HG03520 (cell line): ENCODE measurements around the gene ATXN7.
A peak's percentile ranks its signal among the peaks of the same experiment; 100 is the strongest.

Source experiments
- ATAC-seq: cut with Tn5 transposase; IDR thresholded peaks from one replicate; pipeline ENCODE4 v1.9.1; 2021; ENCODE audit warnings: mild to moderate bottlenecking, moderate library complexity; ENCODE audit not compliant: unreplicated experiment

The ATXN7 gene

DNA sequence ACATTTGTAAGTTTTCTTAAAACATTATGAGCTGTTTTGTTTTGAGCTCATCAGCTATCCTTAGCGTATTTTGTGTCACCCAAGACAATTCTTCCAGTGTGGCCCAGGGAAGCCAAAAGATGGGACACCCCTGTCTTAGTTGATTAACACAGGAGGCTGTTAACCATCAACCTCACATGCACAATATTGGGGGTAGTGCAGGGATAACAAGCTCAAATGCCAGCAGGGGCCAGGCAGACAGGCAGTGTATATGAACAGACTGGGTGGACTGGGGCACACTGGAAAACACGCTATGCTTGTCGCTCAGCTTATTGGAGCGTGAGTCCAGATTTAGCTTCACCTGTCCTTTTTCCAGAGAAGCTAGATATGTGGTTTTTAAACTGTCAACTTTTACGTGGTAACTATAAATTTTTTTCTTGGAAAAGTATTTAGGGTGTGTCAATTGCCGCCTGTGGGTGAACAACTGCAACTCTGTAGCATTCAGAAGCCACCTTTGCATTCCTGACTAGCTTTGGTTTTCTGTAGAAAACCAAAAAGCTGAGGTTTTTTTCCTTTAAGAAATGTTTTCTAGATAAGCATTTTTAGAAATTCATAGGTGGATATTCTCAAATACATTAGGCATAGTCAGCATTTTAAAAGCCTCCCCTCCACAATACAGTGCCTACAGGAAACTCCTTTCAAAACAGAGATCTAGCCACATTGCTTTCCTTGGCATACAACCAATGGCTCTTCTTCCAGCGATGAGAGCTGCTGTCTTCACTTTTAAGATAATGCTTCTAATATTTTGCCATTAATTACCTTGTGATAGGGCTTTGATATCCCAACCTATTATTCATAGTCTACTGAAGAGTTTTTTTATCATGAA, 145.1 kb downstream of the ATXN7 start:
- ATAC-seq = no peak

DNA sequence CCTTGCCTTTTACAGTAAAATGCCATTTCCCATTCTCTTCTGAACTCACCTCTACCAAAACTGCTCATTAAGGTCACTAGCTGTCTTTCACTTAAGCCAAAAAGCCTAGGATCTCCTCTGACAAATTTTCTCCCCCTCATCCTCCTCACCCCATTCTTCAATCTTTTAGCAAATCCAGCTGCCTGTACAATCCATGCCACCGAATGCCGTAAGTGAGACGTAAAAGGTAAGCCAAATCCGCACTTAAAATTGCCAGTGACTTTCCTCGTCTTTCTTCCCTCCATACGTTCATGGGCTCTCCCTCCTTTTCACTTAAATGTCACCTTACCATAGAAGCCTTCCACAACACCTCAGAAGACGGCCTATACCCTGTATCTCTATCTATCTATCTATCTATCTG, 145.9 kb downstream of the ATXN7 start:
- no peak for ATAC-seq

DNA sequence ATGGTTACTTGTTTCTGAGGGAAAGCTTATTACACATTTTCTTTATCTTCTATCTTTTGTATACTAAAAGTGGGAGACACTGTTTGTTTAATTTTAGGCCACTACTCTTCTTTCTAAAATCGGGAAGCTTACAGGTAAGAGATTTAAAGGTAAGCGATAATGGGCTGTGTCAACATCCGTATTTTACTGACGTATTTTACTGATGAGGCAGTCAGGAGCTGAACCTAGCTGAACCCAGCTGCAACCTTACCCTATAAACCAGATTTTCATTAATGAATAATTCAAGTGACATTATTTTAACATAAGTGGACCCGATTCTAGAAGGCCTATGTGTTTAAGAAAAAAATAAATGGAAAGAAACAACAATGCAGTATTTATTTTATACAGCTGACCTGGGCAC, 146.5 kb downstream of the ATXN7 start:
- no peak for ATAC-seq

DNA sequence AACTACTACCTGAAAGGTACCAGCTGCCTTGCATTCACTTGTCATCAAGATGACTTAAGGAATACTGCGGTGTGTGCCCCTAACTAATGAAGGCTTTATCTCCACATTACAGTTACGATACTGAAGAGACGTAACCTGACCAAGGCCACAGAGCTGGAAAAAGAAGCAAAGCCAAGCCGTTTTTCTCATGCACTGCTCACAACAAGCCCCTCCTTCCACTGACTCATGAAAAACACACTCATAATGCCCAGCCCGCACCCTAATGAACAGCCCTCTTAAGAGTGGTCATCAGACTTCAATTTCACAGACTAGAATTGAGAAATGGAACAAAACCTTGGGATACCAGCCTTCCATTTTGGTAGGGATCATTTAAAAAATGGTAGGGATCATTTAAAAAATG, 148.0 kb downstream of the ATXN7 start:
- ATAC-seq = no peak

DNA sequence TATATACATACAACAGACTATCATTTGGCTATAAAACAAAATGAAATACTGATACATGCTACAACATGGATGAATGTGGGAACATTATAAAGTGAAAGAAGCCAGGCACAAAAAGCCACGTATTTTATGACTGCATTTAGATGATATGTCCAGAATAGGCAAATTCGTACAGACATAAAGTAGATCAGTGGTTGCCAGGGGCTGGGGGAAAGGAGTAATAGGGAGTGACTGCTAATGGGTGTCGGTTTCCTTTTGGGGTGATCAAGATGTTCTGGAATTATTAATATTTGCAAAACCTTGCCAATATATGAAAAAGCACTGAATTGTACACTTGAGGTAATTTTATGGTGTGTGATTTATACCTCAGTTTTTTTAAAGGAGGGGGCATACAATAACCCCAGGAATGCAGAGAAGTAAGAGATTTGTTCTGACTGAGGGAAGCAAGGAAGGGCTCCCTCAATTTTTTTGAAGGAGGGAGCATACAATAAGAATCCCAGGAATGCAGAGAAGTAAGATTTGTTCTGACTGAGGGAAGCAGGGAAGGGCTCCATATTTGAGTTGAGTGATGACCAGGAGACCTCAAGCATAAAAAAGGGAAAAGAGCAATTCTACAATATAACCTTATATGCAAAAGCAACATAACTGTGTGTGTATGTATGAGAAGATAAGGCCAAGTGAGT, 153.4 kb downstream of the ATXN7 start:
- no peak for ATAC-seq

DNA sequence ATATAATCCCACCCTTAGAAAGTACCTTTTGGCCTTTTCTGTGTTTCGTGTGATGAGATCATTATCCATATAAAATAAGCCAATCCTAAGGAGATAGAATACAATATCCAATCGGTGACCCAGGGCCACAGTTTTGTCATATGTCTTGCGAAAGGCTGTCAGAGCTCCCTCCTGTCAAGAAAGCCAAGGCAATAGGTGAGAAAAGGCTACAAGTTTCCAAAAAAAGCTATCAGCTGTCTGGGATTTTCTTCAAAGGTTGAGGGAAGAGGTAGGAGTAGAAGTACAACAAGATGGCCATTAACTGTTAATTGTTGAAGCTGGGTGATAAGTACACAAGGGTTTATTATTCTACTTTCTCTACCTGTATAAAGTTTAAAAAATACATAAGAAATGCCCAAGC, 155.6 kb downstream of the ATXN7 start:
- no peak for ATAC-seq

DNA sequence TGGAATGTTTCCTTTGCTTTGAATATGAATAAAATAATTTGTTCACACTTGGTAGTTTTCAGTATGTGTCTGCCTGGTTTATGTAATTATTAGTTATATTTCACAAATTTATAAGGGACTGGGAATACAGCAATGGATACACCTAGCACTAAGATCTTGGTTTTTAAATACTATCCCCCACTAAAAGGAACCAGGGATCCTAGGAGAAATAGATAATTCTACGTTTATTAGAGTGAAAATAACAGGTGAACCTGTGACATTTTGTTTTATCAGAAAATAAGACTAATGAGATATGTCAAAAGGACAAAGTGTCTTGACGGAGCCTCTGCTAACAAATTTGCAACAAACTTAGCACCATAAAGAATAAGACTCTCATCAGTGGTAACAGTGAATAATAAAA, 156.2 kb downstream of the ATXN7 start:
- no peak for ATAC-seq

DNA sequence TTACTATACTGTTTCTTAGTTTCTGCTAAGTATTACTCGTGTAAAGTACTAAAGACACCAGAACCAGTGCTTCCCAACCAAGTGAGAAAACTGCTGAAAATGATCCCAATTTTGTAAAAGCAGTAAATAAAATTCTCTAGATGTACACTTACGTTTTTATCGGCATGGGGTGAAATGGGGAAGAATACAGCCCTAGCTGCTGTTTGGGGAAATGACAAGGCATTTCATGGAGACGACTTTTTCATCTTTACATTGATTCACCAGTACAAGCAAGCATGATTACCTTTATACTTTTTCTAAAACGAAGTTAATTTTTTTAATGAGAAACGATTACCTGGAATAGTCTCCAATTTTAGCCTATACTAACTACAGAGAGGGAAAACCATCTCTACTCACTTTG, 158.3 kb downstream of the ATXN7 start:
- no peak for ATAC-seq

DNA sequence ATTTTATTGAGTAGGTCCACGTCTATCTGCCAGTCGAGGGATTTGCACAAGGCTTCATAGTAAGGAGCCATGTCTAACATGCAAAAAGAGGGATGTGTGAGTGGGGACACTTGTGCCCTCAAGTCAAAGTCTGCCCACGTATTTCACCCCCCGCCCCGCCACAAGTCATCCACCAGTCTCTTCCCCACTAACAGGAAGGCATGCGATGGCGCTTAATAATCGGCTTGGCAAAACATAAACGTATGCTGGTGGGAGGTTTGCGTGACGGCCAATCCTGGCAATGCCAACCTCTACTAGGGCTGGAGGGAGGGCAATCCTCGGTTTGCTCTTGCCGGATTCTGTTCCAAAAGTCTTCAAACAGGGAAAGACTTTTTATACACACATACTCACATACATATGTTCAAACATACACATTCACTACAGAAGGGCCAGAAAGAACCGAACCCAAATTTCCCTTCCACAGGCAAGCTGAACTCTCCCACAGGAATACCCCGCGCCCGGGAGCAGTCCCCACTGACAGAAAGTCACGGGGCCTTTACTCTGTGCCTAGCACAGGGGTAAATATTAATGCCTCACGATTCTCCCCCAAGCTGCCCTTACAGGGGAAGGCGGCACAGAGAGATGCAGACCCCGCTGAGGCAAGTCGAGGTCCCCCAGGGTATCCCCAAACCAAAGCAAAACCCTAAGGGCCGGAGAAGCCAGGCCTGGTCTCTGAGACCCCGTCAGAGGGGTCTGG, 159.0 kb downstream of the ATXN7 start:
- ATAC-seq = no peak

DNA sequence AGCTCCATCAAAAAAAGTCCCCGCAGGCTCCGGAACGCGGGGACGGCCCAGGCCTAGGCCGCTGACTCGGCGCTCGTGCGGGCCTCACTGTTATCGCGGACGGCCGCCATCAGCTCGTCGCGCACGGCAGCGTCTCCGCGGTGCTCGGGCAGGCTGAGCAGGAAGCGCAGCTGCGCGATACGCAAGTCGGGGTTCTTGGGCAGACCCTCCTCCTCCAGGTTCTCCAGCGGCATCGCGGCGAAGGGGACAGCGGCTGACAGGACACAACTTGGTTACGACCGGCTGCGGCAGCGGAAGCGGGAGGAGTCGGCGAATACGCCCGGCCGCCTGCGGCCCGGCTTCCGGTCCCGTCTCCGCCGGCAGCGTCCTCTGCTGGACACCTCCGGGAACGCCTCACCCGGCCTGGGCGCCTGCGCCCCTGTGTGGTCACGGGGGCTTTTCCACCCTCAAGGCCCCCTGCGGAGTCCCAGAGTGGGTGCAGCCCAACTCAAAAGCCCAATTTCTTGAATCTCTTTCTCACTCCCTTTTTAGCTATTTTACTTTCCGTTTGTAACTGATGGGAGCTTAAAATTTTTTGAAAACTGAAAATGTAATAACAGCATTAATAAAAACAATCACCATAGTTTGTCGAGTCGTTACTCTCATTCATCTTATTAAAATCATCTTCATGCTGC, 159.7 kb downstream of the ATXN7 start, which contains the start of gene PSMD6:
TSS of gene PSMD6 (minus strand) at position 308 of the 674 bp plus-strand sequence. CDS start at position 233, 75 bp downstream.
- ATAC-seq = peak; percentile 97

DNA sequence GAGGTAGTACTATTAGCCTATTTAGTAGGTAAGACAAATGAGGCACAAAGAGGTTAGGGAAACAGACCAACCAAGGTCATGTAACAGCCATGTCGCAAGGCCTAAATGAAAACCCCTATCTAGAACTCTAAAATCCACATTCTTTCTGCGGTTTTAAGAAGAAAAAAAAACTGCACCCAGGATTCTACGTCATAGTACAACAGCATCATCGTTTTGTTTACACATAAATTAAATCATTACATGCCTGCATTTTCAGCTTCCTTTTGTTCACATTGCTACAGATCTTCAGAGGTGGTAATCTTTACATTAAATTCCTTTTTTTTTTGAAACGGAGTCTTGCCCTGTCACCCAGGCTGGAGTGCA, 160.2 kb downstream of the ATXN7 start:
- ATAC-seq = no peak

DNA sequence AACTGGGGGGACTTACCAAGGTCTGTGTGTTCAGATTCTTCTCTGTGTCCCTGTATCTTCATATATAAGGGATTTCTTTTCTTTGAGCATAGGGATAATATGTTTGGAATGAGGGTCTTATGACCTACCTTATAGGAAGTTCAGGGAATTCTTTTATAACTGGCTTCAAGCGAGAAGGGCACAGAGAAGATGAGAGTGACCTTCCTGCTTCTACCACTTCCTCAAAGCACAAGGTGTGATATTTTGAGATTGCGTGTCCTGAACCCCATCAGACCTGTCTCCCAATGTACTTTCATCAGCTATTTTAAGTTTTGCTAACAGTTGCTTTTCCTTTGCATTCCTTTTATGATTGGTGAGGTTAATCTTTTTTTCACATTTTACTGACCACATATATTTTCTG, 162.7 kb downstream of the ATXN7 start:
- no peak for ATAC-seq

DNA sequence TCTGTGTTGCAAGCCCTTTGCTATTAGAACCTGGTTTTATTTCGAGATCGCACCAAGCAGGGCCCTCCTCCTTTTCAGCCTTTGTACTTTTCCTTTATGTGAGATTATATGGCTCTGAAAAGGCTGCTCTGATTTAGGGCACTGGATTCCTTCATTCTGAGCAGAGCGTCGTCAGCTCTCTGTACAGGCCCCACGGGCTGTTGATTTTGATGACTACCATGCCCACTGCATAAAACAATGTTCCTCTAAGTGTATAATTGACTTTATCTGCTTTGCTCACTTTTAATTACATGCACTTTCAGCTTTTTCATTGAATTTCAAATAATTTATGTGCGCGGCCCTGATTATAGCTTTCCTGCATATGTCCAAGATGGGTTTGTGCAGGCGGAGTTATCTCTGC, 164.0 kb downstream of the ATXN7 start:
- ATAC-seq = no peak

DNA sequence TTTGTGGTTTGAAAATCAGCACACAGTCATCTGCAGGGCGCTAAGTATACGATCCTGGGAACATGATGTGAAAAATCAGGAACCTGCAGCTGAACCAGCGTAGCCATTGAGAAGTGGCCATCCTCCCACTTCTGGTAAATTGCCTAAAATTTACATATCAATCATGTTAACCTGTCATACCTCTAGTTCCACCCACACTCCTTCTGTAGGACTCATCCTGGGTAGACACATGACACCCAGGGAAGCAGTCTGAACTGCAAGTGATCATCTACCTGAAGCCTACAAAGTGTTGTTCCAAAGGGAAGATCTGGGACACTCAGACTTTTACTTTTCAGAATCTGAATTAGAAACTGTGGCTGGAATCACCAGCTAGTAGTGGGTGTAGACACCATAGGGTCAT, 165.1 kb downstream of the ATXN7 start:
- ATAC-seq = no peak

DNA sequence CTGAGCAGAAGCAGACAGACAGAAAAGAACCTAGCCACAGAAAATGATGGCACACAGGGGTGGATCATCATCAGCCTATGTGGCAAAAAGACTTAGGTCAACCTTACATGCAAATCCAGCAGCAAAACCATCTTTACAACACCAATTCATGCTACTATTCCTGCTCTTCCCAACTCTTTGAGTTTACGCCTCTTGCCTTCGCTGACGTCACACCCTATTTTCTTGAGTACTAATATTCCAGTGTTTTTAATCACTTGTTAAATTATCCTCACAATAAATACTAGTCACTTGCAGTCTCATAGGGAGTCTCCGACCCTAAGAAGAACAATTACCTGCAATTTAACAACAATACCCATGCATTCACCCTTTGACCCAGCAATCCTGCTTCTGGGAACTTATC, 165.6 kb downstream of the ATXN7 start:
- ATAC-seq = no peak

DNA sequence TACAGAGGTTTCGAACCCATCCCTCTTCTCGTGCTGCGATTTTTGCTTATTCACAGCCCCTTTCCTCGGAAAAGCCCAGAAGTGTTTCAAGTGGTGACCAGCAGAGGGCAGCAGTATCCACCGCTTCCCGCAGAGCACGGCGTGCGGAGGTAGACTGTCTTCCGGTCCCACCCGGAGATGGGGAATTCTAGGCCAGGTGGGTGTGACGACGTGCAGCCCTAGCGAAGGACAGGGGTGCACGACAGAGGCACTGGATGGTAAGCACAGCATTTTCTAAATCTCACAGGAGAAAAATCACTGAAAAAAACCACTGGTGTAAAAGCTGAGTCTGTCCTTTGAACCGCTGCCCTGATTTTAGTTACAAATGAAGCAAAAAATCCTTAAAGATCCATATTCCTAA, 167.1 kb downstream of the ATXN7 start:
- peak; percentile 94 for ATAC-seq

DNA sequence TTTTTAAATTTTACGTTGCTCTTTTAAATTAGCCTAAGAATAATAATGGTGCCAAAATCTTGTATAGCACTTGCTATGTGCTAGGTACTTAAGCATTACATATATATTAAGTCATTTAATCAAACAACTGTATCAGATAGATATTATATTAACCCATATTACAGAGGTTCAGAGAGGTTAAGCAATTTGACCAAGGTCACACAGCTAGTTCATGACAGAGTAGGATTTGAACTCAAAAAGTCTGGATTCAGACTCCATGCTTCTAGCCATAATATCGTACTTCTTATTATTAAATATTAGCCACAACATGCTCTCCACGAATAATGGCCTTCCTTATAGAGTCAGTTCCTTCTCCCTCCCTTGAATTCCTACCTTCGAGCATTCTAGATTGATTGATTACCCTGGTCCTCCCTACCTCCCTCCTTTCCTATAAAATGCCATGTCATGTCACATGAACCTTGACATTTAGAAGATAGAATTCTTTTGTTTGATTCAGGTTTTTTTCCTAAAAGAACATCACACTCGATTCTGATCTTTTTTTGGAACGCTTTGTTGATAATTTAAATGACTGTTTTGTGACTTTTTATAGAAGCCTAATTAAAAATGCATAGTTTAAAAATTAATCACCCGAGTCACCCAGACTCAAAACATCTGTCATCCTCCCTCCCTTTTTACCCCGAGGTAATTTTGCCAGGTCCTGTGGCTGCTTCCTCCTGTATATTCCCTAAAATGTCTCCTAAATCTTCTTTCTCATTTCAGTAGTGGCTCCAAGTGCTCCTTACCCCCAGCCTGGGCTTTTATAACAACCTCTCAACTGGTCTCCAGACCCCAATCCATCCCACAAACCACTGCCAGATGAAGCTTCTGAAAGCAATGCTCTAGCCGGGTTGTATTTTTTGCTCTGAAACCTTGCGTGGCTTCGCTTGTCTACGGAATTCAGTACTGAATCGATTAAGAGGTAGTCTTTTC, 168.2 kb downstream of the ATXN7 start:
- no peak for ATAC-seq

DNA sequence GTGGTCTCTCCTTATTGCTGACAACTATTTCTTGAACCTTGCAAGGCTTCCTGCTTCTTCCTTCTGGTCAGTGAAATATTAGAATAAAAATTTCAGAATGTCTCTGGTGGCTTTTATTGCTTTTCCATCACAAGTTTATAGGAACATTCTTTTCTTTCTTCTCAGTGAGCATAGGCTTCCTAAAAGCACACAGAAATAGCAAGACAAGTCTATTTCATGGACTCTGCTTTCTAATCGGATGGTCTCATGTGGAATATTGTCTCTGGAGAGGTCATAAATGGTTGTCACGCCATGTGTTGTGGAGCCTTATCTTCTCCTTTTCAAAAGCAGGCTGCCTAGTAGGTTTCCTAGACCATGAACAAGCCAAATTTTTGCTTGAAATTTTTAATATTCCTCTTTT, 169.4 kb downstream of the ATXN7 start:
- ATAC-seq = no peak

DNA sequence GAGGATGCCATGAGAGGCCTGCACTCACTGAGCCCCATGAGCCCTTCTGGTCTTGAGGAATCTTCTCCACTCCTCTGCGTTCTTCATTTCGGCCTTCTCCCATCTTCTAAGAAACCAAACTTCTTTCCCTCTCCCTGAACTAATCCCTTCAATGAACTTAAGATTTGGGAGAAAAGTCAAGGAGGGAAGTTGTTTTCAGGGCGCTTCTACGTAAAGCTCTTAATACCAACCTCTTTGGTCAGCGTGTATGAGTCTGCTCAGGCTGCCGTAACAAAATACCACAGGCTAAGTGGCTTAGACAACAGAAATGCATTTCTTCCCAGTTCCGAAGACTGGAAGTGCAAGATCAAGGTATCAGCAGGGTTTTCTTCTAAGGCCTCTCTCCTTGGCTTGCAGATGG, 173.4 kb downstream of the ATXN7 start:
- ATAC-seq = no peak

DNA sequence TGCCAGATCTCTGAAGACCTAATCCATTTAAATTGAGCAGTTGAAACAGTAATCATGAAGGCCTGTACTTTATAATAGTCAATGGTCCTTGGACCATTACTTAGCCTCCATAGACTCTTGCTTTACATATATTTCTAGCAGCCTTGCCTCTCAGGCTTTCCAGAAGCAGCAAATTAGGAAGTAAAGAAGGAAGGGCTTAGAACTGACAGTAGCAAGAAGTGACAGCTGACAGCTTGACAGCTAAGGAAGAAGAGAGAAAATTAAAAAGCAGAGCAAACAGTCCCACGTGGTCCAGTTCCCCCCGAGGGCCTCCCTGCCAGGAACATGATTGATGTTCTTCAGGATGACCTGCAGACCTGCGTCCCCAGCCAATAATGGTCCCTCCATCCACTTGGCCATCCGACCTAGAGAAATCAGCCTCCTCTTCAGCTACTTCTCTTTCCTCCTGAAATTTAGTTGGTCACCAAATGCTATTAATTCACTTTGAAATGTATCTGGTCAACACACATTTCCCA, 174.6 kb downstream of the ATXN7 start:
- no peak for ATAC-seq
